ENCODE results near the gene LIPG.

LIPG gene

DNA sequence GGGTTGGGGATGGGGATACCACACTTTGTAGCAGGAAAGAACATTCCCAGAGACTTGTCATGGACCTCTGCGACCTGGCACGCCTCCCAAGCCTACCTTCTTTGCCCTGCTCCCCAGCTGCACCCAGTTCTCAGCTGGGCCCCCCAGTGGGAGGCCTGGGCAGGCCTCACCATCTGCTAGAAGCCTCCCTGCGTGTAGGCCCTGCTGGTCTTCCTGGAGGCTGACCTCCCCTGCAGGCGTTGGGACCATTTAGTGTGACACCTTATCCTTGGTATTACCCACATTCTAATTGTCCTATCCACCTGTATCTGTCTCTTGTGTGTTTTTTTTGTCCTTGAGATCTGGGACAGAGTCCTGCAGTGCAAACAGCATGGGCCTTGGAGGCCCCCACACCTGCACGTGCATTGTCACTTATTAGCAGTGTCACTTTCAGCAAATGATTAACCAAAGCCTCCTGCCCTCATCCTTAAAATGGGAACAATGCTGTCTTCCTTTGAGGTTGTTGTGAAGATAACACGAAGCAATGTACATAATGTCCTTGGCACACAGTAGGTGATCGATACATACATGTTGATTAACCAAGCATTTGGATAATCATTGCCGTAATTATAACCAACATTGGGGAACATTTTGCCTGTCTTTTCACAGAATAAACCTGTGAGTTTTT is 77.2 kb downstream of the LIPG start:
- DNase-seq (ENCODE audit: low spot score) = no peak

DNA sequence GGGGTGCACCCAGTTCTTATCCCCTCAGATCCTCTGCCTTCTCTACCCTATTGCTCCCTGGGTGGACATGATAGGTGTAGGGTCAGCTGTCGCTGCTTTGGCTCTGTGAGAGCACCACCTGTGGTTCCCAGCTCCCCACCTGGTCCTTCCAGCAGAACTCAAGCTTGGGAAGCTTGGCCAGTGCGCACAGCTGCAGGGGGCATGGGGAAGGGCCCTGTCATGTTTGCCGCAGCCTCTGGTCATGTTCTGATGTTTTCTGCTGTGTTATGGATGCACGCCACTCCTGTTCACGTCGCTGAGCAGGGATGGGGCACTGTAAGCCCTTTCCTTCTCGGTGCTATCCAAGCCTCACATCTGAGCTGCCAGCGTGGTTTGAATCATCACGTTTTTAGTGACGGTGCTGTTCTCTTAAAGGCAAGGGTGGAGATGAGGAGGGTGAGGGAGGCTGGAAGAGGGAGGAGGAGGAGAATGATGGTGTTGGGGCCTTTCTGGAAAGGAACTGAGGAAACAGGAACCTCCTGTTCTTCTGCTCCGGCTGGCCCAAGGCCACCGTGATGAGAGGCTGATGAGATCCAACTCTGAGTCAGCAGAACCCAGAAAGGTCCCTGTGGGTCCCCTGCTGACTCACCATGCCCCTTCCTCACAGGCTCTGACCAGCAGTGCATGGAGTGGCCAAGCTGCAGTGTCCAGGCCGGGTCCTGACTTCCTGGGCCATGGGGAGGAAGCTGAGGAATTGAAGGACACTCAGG is 78.0 kb downstream of the LIPG start:
- no peak for DNase-seq (ENCODE audit: low spot score)

DNA sequence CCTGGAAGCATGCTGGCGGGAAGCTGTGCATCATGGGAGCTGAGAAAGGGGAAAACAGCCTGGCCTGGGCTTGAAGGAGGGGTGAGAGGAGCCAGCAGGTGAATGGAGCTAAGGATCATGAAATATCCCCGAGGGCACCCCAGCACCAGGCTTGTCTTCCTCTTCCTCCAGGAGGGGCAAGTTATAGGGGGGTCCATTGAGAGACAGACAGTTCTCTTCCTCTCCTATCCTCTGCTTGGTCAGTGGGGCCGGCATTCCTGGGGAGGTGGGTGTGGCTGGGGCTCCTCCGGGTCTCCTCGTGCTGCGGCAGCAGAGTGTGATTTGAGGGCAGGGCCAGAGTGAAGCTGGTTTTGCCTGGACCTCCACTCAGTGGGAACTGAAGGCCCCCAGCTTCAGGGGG is 78.9 kb downstream of the LIPG start:
- DNase-seq (ENCODE audit: low spot score) = no peak

DNA sequence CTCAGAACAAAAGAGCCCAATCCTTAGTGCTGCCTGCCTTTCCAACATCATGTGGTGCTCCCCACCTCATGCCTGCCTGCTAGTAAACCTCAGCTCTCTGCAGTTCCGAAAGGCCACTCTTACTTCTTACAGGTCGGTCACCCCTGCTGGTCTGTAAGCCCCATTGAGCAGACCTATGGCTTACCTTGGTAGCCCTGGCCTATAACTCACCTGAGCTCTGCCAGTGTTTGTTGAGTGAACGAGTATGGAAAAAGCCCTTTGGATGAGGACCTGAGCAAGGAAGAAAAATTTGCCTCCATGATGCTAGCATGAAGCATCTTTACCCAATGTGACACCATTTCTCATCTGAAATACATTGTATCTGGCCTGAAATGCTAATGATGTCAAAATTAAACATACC is 83.3 kb downstream of the LIPG start:
- no peak for DNase-seq (ENCODE audit: low spot score)

DNA sequence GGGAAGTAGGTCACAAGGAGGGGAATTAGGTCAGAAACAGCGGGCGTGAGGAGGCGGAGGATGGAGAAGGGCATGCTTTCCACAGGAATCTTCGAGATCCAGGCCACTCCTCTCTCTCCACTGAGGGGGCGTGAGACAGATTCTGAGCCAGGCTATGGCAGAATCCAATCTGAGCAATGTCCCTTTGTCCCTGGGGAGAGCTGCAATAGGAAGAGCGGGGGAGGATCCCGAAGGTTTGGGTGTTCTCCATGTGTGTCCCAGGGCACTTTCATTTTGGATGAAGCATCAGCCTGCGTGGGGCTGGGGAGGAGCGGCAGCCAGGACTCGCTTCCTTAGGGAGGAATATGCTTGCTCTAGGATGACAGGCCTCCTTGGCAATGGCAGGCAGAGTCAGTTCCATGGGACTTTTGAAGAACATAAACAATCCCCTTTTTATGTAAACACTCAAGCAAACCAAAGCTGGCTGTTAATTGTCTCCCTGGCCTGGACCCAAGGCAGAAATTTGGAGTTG is 84.0 kb downstream of the LIPG start:
- DNase-seq (ENCODE audit: low spot score) = peak; percentile 80

DNA sequence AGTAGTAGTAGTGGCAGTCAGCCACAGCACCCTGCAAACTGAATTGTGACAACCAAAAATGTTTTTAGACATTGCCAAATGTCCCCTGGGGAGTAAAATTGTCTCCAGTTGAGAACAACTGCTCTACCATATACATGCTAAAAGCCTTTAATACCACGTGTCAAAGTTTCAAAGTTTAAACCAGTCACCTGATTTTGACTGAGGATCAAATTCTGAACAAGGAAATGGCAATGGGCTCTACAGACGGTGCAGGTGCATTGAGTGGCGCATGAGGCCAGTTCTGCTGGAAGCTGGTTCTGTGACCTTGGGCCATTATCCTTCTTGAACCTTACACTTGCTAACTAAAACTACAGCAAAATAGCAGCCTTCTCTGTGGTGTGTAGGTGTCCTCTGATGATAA is 85.0 kb downstream of the LIPG start:
- no peak for DNase-seq (ENCODE audit: low spot score)

DNA sequence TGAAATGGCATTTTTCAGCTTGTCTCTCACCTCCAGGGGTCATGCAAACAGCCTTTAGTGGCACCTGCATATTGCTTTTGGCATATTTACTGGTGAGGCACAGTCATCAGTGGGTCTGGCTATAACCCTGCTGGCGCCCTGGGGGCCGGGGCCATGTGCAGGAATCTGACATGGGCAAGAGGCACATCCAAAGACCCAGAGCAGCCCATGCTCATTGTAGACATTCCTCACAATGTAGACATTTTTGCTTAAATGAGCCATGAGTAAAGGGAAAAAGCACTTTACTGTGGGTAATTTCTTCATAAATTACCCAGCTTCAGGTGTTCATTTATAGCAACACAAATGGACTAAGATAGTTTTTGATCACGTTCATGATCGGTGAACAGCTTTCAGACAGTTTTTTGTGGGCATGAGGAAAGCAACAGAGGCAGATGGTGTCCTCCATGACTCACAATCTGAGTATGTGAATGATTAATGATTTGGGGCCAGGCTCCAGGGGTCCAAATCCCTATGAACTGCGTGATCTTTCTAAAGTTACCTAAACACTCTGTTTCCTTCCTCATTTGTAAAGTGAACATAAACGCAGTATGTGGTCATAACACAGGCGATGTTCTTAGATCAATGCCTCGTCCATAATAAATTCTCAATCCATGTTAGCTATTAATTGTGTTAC is 85.8 kb downstream of the LIPG start:
- DNase-seq (ENCODE audit: low spot score) = peak; percentile 44

DNA sequence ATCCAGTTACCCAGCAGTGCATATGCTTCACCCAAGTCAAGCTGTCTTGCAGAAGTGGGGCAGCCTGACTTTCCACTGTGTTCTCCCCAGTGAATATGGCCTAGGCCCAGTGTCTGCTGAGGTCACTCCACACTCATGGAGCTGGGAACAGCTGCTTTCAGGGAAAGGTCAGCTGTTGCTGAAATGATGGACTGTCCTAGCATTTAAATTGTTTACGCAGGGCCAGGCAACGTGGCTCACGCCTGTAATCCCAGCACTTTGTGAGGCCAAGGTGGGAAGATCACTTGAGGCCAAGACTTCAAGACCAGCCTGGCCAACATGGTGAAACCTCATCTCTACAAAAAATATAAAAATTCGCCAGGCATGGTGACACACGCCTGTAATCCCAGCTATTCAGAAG is 86.5 kb downstream of the LIPG start:
- DNase-seq (ENCODE audit: low spot score) = no peak

Measured in AG20443 (cell line).